ENCODE results near the gene NR3C2.
"Not testable (repeated sequence)": the region's sequence is repeated elsewhere in the genome, so short reads cannot be mapped to it uniquely, and the experiment has no call there.

Gene NR3C2

DNA sequence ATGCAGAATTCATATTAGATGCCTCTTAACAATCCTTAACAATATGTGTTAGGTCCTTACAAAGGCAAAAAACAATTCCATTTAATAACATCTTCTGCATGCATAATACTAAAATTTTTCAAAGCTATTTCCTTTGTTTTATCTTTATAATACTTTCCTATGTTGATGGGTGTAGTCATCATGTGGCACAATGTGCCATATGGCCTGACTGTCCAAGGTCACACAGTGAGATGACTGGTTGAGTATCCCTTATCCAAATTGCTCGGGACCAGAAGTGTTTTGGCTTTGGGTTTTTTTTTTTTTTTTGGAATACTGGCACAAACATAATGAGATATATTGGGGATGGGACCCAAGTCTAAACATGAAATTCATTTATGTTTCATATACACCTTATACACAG lies 77.7 kb downstream of the NR3C2 start:
- no peak for FAIRE-seq

DNA sequence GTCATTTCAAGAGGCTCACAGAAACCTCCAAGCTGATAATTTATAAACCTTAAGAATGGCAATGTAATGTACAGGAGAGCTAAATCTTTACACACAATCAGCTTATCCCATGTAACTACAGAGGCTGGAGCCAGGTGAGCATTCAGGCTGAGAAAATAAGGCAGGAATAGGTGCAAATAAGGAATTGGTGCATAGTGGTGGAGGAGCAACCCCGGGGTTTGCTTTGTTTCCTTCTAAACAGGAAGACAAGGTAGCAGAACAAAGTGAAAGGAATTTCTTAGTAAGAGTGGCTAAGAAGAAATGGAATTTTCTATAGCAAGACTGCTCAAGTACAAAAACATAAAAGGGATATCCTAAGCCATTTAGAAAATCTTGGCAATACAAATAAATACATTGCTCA lies 82.4 kb downstream of the NR3C2 start:
- no peak for FAIRE-seq

DNA sequence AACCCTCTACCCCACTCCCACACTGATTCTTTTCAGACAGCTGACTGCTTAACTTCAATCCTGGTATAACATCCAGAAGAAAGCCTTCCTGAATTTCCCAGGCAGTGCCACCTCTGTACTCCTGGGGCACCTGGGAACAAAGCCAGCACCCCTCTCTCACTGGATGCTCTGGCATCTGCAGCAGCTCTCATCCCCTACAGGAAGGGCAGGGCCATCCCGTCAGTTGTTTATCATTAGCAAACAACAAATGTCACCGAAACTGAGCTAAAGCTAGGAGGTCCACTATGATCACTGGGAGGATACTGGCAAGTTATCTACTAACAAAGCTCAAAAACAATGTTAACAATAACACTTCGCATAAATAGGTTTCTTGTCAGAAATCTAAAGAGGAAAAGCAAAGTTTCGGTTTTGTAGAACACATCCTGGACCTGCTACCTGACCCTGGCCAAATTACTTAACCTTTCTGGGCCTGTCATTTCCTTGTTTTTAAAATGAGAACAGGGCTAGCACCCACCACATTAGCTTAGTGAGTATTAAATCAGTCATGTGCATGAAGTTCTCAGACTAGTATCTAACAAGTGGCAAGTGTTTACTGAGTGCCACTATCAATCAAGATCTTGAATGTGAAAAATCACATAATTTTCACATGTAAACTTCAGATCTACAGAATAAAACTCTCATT lies 86.6 kb downstream of the NR3C2 start:
- no peak for FAIRE-seq

DNA sequence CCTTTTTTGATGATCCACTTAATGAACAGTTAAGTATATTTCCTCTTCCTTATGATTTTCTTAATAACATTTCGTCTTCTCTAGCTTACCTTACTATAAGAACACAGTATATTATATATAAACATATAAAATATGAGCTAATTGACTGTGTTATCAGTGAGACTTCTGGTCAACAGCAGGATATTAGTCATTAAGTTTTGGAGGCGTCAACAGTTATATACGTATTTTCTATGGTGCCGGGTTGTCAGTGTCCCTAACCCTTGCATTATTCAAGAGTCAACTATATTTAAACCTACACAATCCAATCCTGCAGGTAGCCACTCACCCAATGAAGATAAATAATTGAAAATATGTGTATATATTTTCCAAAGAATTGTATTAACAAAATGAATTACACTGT lies 88.0 kb downstream of the NR3C2 start:
- FAIRE-seq = peak; percentile 73

DNA sequence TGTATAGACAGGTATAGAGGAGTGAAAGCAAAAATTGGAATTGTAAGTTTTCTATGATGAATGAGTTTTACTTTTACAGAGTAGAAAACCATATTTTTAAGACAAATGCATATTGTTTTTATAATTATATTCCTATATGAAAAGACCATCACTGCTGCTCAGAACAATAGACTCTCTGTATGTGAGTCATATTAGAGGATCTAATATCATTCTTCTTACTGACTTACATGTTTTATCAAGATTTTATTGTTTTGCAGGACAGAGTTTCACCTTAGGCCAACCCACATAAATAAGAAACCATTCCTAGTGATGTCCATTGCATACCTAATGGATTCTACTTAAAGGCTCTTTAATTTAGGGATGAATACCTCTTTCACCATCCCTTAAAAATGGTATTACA lies 88.6 kb downstream of the NR3C2 start:
- no peak for FAIRE-seq

DNA sequence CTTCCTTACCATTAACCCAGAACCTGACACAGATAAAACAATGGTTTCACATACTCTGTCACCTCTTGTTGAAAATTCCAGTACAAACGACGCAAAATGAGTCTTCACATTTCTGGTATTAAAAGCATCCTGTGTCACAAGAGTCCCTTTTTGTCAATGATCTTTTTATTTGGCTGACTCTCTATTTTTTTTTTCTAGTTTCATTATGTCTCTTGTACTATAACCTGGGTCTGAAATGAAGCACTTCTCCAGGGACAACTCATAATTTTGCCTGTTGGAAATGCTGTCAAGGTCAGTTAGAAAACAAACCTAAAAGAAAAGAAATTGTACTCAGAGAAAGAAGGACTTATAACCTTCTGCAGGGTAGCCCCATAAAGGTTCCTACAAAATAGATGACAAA lies 93.1 kb downstream of the NR3C2 start:
- no peak for FAIRE-seq

DNA sequence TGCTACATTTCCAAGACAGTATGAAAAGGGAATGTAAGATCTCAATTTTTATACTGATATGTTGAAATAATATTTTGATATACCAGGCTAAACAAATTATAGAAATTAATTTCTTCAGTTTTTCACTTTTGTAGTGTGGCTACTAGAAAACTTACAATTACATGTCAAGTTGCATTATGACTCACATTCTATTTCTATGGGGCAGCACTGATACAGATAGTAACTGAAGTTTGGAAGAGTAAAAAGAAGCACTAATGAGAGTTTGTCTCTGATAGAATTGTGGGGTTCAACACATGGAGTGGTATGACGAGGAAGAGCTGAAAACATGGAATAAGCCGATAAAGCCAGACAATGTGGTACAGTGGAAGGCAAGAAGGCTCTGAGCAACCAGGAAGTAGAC lies 95.6 kb downstream of the NR3C2 start:
- no peak for FAIRE-seq

DNA sequence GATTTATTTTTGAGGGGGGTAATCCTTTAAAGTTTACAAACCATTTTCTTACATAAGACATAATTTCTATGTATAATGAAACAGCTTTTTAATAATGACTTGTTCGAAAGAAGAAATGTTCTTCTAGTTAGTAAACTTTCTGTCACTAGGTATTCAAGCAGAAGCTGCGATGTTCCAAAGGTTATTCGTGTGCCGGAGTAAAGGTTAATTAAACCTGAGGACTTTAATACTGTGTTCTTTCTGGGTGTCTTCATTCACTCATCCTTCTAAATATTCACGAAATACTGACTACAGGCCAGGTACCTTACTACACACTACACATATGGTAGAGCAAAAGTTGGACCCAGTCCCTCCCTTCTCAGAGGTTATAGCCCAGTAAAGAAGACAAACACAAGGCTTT lies 96.7 kb downstream of the NR3C2 start:
- FAIRE-seq = no peak

DNA sequence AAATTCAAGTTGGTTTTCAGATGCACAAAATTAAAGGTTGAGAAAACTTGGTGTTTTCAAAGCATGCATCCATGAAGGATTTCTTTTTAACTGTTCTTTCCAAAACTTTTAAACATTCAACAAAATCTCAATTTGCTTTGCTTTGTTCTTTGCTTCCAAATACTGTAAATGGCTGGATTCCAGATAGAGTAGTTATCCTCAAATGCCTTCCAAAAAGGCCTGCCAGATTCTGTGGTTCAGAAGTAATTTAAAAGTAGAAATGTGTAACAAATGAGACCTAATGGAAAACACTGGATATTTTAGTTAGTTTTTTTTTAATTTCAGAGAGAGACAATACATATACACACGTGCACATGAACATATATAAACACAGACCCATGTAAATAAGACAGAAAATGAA lies 97.3 kb downstream of the NR3C2 start:
- FAIRE-seq = peak; percentile 81

DNA sequence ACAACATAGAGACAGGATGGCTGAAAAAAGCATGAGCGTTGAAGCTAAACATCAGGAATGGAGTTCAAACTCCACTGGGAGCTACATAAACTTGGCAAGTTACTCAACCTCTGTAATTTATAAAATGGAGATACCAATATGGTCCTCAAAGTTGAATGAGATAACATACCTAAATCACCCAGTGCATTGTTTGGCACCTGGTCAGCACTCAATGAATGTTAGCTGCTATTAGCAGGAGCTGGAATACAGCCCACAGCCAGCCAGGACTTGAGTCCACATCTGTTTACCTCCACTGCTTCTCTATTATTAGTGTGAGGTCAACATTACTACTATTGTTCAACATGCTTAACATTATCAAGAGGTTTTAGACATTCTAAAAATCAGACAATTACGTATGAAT lies 97.9 kb downstream of the NR3C2 start:
- peak; percentile 60 for FAIRE-seq

DNA sequence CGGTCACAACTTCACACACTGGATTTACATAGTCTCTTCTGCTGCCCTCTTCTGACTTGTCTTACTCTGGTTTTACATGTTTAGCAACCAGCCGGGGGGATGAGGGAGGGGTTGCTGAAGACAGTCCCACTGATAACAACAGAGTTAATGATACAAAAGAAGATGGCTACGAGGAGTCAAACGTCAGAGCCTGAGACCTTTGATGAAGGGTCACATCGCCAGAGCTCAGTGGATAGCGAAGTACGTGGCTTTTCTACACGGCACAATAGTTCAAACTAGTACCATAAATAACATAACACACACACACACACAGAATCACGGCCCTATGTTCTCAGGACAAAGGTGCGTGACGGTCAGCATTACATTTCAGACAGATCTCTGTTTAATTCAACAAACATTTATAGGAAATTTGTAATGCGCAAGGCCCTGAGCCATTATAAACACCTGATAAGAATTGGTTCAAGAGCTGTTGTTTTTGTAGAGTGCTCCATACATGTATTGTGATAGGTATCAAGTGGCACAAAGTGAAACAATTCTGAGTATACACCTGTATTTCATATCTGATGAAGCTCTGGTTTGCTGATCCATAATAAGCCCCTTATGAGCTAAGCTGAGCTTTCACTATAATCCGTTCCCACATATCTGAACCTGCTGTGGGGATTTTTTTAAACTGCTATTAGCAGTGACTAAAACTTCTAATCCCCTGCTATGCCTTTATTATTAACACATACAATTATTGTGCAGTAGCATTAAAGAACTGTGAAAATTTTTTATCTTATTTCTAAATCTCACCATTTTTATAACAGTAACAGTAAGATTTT lies 100.0 kb downstream of the NR3C2 start:
- peak; percentile 53 for FAIRE-seq

DNA sequence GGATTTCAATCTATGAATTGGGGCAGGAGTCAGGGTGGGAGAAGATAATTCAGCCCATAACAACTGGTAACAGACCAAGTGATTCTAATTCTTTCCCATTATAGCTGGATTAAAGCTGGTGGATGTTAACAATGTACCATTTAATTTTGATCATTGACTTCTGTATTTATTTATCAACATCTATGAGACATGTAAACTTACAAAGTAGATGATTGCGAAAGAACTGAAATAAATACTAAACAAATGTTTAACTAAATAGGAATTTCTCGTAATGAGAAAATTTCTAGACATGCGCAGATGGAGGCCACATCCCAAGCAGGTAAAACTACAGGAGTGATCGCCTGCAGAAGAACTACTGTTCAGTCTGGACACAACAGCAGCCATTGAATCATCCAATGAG lies 107.1 kb downstream of the NR3C2 start:
- FAIRE-seq = no peak

DNA sequence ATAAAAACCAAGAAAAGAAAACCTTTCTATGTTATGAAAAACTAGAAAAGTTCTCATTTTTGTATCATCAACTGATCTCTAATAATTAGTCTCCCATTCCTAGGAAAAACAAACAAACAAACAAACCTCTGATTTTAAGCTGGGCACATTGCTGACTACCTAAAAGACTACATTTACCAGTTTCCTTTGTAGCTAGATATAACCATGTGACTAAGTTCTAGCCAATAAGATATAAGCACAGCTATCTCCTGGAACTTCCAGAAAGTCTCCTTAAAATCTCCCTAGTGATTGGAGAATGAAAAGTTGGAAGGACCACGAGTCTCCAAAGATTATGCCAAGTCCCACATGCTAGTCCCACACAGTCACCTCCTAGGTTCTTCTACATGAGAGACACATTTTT lies 108.9 kb downstream of the NR3C2 start:
- no peak for FAIRE-seq

DNA sequence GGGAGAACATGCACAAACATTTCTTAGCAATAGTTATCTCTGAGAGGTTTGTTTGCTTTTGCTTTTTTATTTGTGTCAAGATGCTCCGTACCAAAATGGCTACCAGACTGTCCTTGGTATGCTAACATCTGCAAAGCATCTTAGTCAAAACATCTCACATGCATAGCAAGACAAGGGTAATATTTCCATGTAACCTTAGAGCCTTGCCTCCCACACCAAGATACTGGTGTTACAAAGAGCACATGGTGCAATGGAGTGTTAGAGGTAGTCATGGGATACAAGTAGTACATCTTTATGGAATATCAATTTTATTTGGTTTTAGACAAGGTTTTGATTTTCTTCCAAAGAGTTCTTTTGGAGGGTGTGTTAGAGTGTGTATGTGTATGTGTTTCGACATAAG lies 109.7 kb downstream of the NR3C2 start:
- no peak for FAIRE-seq

DNA sequence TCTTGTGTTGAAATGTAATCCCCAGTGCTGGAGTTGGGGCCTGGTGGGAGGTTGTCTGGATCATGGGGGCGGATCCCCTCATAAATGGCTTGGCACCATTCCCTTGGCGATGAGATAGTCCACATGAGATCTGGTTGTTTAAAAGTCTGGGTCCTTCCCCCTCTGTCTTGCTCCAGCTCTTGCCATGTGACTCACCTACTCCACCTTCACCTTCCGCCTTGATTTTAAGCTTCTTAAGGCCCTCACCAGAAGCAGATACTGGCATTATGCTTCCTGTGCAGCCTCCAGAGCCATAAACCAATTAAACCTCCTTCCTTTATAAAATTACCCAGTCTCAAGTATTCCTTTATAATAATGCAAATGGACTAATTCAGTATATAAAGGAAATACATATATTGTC lies 111.5 kb downstream of the NR3C2 start:
- no peak for FAIRE-seq

DNA sequence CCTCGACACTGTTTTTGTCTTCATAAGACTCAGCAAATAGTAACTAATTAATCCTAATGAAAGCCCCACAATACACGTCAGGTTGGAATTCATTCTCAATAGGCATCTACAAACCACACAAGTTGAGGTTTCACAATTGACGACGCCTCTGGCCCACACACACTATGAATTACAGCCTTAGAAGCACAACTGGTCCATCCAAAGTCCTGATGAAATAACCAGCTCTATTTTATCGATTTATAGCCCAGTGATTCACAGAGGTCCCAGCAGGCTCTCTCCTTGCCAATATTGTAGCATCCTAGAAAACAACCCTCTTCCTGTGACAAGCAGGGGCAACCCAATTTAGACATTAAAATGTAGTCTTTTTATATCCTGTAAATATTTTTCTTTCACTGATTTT lies 112.1 kb downstream of the NR3C2 start:
- FAIRE-seq = no peak

DNA sequence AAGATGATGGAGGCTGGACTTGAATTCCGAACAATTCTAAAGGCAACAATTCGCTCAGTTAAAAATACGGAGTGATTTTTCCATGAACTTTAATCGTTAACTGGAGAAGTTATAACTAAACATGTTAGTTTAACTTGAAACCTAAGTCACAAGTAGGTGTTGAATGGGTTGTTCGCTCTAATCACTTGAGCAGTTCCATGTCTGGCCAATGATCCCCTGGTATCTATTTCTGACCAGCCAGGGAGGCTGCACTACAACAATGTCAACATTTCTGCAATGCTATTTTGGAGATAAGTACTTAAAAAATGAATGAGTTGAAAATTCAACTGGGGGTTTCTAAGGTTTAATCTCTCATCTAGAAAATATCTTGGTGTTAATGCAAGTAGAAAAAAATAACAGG lies 112.5 kb downstream of the NR3C2 start:
- no peak for FAIRE-seq

DNA sequence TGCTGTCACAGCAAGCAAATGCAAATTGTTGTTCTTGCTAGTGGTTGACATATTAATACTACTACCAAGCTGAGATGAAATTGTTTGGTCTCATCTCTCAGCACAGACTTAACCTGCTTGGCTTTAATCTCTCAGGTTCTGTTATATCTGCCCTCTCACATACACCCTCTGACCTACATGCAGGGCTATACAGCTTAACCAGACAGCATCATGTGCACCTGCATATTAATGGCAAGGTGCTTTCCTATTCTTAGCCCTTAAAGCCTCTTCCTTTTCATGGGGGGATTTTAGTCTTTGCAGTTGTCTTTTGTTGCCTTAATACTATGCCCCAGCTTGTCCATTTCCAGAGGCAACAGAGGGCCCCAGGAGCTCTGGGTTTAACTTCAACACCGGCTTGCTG lies 114.5 kb downstream of the NR3C2 start:
- FAIRE-seq = no peak

DNA sequence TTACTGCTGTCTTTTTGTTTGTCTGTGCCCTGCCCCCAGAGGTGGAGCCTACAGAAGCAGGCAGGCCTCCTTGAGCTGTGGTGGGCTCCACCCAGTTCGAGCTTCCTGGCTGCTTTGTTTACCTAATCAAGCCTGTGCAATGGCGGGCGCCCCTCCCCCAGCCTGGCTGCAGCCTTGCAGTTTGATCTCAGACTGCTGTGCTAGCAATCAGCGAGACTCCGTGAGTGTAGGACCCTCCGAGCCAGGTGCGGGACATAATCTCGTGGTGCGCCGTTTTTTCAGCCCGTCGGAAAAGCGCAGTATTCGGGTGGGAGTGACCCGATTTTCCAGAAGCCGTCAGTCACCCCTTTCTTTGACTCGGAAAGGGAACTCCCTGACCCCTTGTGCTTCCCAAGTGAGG lies 118.9 kb downstream of the NR3C2 start:
- FAIRE-seq = not testable (repeated sequence)

DNA sequence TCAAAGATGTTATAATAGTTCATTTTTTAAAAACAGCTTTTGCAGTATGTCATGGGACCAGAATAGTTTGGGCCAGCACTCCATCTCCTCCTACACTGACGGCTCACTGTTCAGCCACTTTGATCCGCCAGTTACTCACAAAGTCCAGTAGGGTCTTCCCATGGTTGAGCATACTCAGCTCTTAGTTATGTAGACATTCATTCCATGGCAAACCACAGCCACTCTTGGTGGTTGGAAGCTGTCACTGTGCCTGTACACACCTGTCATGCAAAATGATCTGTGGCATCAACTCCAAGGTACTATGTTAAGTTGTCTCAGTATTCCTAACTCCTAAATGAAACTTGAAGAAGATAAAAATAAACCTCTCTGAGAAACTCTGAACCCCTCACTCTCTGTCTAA lies 127.2 kb downstream of the NR3C2 start:
- no peak for FAIRE-seq

DNA sequence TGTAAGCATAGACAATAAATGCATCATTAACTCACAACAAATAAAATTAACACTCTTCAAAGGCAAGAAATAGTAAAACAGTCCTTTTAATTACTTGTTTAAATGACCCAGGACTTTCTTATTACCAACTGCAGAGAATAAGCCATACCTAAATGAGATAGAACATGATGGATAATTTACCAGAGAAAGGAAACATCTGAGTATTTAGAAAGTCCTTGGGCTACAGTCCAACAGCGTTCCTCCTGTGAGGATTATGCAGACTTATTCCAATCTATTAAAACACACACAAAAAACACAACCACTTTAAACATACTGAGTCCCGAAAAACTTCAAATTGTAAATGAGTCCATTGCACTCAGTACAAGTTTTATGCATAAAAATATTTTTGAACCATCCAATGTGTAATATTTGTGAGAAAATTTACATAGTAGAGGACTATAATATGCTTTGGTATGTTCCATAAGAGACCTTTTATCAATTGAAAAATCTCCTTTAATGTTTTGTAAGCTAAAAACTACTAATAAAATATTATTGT lies 129.2 kb downstream of the NR3C2 start:
- peak; percentile 30 for FAIRE-seq

DNA sequence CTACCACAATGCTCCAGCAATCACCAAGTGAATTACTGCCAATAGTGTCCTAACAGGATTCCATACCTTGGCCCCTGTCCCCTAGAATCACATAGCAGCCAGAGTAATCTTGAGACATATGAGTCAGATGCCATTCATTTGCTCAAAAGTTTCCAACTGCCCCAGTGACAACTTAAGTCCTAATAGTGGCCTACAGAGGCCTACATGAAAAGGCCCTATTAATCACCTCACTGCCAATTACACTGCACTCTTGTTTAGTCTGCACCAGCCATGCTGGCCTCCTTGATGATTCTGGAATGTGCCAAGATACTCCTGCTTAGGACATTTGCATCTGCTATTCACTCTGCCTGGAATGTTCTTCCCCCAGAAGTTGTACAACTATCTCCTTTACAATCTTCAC lies 130.7 kb downstream of the NR3C2 start:
- no peak for FAIRE-seq

DNA sequence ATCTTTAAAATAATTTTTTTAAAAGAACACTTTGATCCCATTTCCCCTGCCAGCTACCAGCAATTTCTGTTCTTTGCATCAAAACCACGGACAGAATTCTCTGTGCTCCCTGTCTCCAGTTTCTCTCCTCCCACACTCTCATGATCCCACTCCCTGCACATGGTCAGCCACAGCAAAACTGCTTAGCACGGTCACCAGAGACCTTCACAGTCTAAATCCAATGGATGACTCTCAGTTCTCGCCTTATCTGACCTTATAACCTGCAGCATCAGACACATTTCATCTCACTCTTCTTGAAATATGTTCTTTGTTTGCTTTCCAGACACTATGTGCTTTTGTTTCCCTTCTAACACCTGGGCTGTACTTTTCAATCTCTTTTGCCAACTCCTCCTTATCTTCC lies 131.5 kb downstream of the NR3C2 start:
- no peak for FAIRE-seq

DNA sequence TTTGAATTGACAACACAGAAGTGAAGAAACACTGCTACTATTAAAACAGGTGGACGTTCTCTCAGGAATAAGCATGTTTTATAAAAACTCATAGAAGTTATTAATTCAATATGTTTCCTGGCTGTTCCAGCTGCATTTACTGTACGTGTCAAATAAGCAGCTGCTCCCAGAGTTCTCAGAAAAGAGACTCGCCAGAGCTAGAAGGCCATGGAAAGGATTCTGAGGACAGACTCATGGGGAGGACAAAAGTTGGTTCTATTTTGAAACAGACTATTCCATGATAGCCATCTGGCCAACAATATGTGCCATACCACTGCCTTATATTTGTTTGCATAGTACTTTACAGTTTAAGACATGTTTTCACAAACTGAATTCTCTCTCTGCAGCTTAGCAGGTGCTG lies 136.5 kb downstream of the NR3C2 start:
- FAIRE-seq = no peak

DNA sequence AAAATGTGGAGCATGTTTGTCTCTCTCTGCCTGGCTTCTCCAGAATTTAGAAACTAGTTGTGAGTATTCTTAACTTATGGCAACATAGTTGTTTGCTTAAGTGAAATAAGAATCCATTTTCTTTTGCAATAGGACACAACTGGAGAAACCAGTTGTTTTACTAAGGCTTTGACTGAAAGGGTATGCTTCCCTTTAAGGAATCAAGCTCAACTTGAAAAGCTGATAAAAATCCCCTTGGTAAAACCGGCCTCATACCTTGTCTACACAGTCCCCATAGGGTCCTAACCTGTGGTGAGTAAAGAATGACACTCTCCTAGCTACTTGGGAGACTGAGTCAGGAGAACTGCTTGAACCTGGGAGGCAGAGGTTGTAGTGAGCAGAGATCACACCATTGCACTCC lies 139.8 kb downstream of the NR3C2 start:
- no peak for FAIRE-seq
